Heart left ventricle (tissue), 13 donors: ENCODE results near the gene FAM72B.
"Not testable (repeated sequence)": the region's sequence is repeated elsewhere in the genome, so short reads cannot be mapped to it uniquely, and the experiment has no call there.

Source experiments
- CTCF ChIP-seq, 12 donors: fragments of 200-600 bp; sonication (generic) in 4 of 12; IDR thresholded peaks; one replicate each; pipeline versions ENCODE4 v1.5.0 to v1.8.0; 2018 to 2022; ENCODE audit warnings: antibody characterized with exemption in 12 of 12, mild to moderate bottlenecking in 5 of 12
- POLR2A ChIP-seq, 2 donors: fragments of 450-650 bp; IDR thresholded peaks; one replicate each; pipeline ENCODE4 v1.6.1; 2017; ENCODE audit warnings: antibody characterized with exemption in 2 of 2, mild to moderate bottlenecking in 2 of 2, moderate library complexity in 2 of 2
- donor health status: ischemic (EF 13 %, LVEDD 7.1; RV severe dilation, severe dysfunction).
- donor health status: DM: no; HTN: yes; CAD: no.
- donor health status: DM: no; HTN: no; CAD: no.
- donor health status: ischemic (EF 25% LVEDD 6.9; RV normal size, moderate dysfunction).
- donor health status: ischemic (EF 25% LVEDD 5.7; RV mildly dilated, moderate dysfunction).
- donor health status: ischemic (EF 35%, LVEDD 5.7; RV mildly dilated, moderate dysfunction).
- donor health status: nonischemic (EF 11% LVEDD 7.7; RV severe dilation, severe dysfunction).
- donor health status: DM: yes; HTN: yes; CAD: no.
- donor health status: PGD.
- donor health status: ischemic (EF 29% LVEDD 5.4; RV normal size, mild dysfunction).
- donor health status: nonischemic (EF 23%, LVEDD 6.1; RV moderate dilation, normal function).

GRCh38 chr1:121213491-121213890, 29.4 kb upstream of the FAM72B start:
- TF ChIP-seq CTCF, POLR2A (IDR thresholded peaks at IDR 0.05): not testable (repeated sequence)
